GM12865 (cell line): ENCODE measurements around the gene CD38.
"Not testable (repeated sequence)": the region's sequence is repeated elsewhere in the genome, so short reads cannot be mapped to it uniquely, and the experiment has no call there.

Experiments
- DNase-seq: peaks from one replicate; pipeline ENCODE4 v3.0.0; 2010; ENCODE audit warnings: low read depth
- H3K4me3 ChIP-seq: 2 replicates; pipeline ENCODE4 v1.5.1; 2011; ENCODE audit warnings: mild to moderate bottlenecking, low read depth, low read length, control low read depth
- TF ChIP-seq, protein P1 (sequence below): IDR thresholded peaks from 2 replicates; pipeline ENCODE4 v1.5.1; 2011; ENCODE audit warnings: low read length, control low read depth, low read depth, inconsistent platforms; ENCODE audit not compliant: insufficient read depth; ENCODE audit errors: missing control alignments

The CD38 gene

DNA sequence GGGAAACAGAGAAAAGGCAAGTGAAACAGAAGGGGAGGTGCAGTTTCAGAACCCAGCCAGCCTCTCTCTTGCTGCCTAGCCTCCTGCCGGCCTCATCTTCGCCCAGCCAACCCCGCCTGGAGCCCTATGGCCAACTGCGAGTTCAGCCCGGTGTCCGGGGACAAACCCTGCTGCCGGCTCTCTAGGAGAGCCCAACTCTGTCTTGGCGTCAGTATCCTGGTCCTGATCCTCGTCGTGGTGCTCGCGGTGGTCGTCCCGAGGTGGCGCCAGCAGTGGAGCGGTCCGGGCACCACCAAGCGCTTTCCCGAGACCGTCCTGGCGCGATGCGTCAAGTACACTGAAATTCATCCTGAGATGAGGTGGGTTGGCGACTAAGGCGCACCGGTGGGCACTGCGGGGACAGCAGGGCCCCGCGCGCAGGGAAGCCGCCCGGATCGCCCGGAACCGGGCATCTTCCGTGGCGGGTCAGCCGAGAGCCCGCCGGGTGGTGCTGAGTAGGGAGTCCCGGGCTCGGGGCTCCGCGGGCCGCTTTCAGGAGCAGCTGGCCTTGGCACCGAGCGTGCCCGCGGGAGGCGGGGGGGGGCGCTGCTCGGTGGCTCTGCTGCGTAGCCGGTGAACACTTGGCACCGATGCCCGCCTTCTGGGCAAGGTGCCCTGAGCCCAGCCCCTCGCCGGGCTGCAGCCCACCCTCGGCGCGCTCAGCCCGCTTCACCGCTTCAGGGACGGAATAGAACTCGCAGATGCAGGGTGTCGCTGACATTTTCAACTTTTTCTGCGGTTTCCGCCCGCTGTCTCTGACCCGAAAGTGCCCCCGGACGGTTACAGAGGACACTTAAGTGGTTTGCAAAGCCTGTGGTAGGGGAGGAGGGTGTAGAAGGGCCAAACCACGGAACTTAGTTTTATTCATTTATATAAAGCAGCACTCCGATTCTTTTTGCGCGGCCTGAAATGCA is at the start of gene CD38:
Gene CD38, plus strand, starts transcription at position 40 of the 953 bp plus-strand sequence. Its CDS starts 87 bp downstream, at position 127.
- H3K4me3 ChIP-seq, result peak within 1 kb of the TSS; percentile 76
- TF ChIP-seq, protein P1, sequence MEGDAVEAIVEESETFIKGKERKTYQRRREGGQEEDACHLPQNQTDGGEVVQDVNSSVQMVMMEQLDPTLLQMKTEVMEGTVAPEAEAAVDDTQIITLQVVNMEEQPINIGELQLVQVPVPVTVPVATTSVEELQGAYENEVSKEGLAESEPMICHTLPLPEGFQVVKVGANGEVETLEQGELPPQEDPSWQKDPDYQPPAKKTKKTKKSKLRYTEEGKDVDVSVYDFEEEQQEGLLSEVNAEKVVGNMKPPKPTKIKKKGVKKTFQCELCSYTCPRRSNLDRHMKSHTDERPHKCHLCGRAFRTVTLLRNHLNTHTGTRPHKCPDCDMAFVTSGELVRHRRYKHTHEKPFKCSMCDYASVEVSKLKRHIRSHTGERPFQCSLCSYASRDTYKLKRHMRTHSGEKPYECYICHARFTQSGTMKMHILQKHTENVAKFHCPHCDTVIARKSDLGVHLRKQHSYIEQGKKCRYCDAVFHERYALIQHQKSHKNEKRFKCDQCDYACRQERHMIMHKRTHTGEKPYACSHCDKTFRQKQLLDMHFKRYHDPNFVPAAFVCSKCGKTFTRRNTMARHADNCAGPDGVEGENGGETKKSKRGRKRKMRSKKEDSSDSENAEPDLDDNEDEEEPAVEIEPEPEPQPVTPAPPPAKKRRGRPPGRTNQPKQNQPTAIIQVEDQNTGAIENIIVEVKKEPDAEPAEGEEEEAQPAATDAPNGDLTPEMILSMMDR, result no peak
- DNase-seq, result peak; percentile 88

DNA sequence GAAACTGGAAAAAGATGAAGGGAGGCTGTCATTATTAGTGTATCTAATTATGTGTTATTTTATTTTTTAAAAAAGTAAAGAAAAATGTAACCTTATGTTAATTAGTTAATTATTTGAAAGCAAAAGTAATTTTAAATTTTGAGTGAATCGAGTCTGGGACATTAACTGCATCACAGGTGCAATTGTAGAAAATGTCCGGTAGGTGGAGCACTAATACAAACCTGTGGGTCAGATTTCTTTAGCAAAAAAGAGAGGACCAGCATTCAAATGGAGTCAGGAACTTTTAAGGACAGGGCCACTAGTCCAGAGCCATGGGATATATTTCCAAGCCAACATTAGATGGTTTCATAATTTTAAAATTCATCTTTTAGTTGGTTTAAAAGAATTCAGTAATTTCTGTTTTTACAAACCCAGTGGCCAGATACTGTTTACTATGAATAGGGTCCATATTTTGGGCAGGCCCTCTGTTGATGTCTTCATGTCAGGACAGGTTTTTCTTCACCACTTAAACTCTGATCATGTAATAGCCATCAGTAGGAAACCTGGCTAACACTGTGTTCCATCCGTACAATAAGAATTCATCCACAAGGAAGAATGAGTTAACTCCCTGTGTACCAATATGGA is 48.1 kb upstream of the CD38 start:
- H3K4me3 ChIP-seq, result no peak overlapping the region
- DNase-seq, result peak; percentile 53
- TF ChIP-seq, protein P1, result peak; percentile 68

DNA sequence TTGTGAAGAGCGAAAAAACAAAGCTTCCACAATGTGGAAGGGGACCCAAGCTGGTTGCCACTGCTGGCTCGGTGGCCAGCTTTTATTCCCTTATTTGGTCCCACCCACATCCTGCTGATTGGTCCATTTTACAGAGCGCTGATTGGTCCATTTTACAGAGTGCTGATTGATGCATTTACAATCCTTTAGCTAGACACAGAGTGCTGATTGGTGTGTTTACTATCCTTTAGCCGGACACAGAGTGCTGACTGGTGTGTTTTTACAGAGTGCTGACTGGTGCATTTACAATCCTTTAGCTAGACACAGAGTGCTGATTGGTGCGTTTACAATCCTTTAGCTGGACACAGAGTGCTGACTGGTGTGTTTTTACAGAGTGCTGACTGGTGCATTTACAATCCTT is 45.1 kb upstream of the CD38 start:
- not testable (repeated sequence) for H3K4me3 ChIP-seq, DNase-seq

DNA sequence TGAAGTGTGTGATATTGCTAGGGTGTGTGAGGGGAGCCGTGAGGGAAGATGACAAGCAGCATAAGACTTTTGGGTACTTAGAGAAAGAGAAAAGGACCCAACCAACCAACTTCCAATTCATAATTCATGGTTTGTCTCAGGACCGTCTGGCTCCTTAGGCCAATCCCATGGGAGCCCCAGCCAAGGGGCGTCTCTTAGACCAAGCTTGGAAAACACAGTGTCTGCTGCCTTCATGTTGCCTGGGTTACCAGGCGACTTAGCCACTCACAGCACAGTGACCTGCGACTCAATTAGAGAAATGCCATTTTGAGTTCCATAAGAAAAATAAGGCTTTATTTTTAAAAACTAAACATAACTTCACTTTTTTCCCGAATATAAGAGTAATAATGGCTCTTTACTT is 42.6 kb upstream of the CD38 start:
- TF ChIP-seq, protein P1, result no peak
- no peak for DNase-seq
- no peak overlapping the region for H3K4me3 ChIP-seq

DNA sequence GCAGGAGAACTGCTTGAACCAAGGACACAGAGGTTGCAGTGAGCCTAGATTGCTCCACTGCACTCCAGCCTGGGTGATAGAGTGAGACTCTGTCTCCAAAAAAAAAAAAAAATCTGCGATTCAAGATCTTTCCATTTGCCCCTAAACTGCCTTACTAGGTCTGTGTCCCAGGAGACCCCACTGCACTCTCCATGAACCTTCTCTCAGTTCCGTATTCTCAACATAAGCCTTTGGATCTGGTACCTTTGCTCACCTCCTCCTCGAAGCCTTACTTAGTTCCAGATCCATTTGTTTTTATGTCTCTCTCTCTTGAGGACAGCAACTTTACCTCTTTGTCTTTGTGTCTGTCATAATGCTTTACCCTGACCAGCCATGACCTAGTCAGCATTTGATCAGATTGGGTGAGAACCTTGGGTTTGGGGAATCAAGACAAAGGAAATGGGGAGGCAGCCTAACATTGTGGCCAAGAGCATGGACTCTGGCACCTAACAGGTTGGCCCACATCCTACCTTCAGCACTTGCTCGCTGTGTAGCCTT is 41.5 kb upstream of the CD38 start:
- no peak for DNase-seq
- H3K4me3 ChIP-seq, result no peak overlapping the region
- TF ChIP-seq, protein P1, result no peak

DNA sequence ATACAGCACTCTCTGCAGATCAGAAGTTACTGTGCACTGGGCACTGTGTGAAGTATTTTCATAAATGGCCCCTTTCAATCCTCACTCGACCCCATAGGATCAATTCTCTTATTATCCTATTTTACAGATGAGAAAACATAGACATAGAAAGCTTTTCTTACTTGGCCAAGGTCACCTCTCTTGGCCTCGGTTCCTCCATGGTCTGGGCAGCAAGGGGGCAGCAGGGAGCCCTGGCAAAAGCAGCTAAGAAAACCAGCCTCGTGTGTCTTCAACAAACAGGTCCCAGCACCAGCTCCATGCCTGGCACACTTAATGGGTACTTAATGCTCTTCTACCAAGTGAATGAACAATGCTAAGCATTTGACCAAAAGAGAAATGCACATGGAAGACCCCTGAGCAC is 40.9 kb upstream of the CD38 start:
- no peak overlapping the region for H3K4me3 ChIP-seq
- TF ChIP-seq, protein P1, result no peak
- peak; percentile 3 for DNase-seq

DNA sequence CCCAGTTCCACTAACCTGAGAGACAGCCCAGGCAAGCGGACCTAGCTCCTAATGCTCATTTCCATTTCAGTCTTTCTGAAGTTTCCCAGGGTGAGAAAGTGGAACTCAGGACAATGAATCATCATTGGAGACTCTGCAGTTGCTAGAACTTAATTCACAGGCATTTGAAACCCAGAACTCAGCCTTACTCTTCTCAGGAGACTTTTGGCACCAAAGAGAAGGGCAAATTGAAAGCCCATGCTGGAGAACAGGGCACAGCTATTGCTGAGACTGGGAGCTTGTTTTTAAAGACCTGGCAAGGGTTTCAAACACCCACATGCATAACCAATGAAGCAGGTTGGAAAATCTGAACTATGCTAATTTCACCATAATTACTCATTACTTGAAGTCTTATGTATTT is 39.3 kb upstream of the CD38 start:
- H3K4me3 ChIP-seq, result no peak overlapping the region
- TF ChIP-seq, protein P1, result no peak
- no peak for DNase-seq
